H9 (cell line): ENCODE data around the gene HMX1. TPM values are rescaled to one million over a fixed set of nuclear protein-coding genes. Genes with fewer than 3 reads are reported as not detected.

Source experiments
- DNase-seq: peaks from one replicate; pipeline ENCODE4 v3.0.0-alpha.2; 2017
- H2AFZ ChIP-seq: one replicate; pipeline ENCODE4 v1.6.1; 2013; ENCODE audit warnings: mild to moderate bottlenecking, low read length, control low read depth, moderate library complexity
- H2AK5ac ChIP-seq: 2 replicates; pipeline ENCODE4 v1.6.1; 2013; ENCODE audit warnings: low read length, control low read depth, mixed read lengths; ENCODE audit not compliant: insufficient read length
- H2BK120ac ChIP-seq: one replicate; pipeline ENCODE4 v1.6.1; 2013; ENCODE audit warnings: low read depth, mild to moderate bottlenecking, low read length, control low read depth, inconsistent platforms; ENCODE audit not compliant: poor library complexity, severe bottlenecking
- H2BK12ac ChIP-seq: 2 replicates; pipeline ENCODE4 v1.6.1; 2013; ENCODE audit warnings: low read length, control low read depth, mixed read lengths, low read depth; ENCODE audit not compliant: insufficient read length
- H2BK15ac ChIP-seq: 2 replicates; pipeline ENCODE4 v1.6.1; 2013; ENCODE audit warnings: low read depth, low read length, control low read depth
- H2BK20ac ChIP-seq: one replicate; pipeline ENCODE4 v1.6.1; 2013; ENCODE audit warnings: low read depth, mild to moderate bottlenecking, low read length, control low read depth, inconsistent platforms; ENCODE audit not compliant: poor library complexity, severe bottlenecking
- H2BK5ac ChIP-seq: 2 replicates; pipeline ENCODE4 v1.6.1; 2013; ENCODE audit warnings: low read length, control low read depth, mixed read lengths; ENCODE audit not compliant: insufficient read length
- H3K14ac ChIP-seq: 2 replicates; pipeline ENCODE4 v1.6.1; 2013; ENCODE audit warnings: low read length, control low read depth; ENCODE audit not compliant: insufficient read depth
- H3K18ac ChIP-seq: 2 replicates; pipeline ENCODE4 v1.6.1; 2013; ENCODE audit warnings: low read depth, mild to moderate bottlenecking, mixed read lengths, low read length, control low read depth; ENCODE audit not compliant: insufficient read length
- H3K23ac ChIP-seq: 2 replicates; pipeline ENCODE4 v1.6.1; 2013; ENCODE audit warnings: low read length, control low read depth, mixed read lengths, low read depth; ENCODE audit not compliant: insufficient read length
- H3K23me2 ChIP-seq: 2 replicates; pipeline ENCODE4 v1.6.1; 2013; ENCODE audit warnings: low read depth, mild to moderate bottlenecking, mixed read lengths, low read length, control low read depth; ENCODE audit not compliant: insufficient read length, poor library complexity, severe bottlenecking
- H3K27ac ChIP-seq: 2 replicates; pipeline ENCODE4 v1.5.1; 2013; ENCODE audit warnings: low read length, control low read depth, mixed read lengths, low read depth; ENCODE audit not compliant: insufficient read length
- H3K27me3 ChIP-seq: 2 replicates; pipeline ENCODE4 v1.6.1; 2013; ENCODE audit warnings: low read length, control low read depth, inconsistent platforms; ENCODE audit not compliant: insufficient read depth
- H3K4ac ChIP-seq: 2 replicates; pipeline ENCODE4 v1.6.1; 2013; ENCODE audit warnings: low read depth, mild to moderate bottlenecking, control low read depth, inconsistent platforms, low read length, moderate library complexity
- H3K4me1 ChIP-seq: 2 replicates; pipeline ENCODE4 v1.6.1; 2013; ENCODE audit warnings: low read length, control low read depth, inconsistent platforms; ENCODE audit not compliant: insufficient read depth
- H3K4me2 ChIP-seq: 2 replicates; pipeline ENCODE4 v1.6.1; 2013; ENCODE audit warnings: low read length, control low read depth, mixed read lengths; ENCODE audit not compliant: insufficient read length, insufficient read depth
- H3K56ac ChIP-seq: 2 replicates; pipeline ENCODE4 v1.6.1; 2013; ENCODE audit warnings: low read depth, mild to moderate bottlenecking, mixed read lengths, low read length, control low read depth; ENCODE audit not compliant: insufficient read length
- H3K79me1 ChIP-seq: 2 replicates; pipeline ENCODE4 v1.6.1; 2013; ENCODE audit warnings: low read depth, mild to moderate bottlenecking, moderate library complexity, low read length, control low read depth, inconsistent platforms; ENCODE audit not compliant: insufficient read depth, poor library complexity, severe bottlenecking
- H3K79me2 ChIP-seq: 2 replicates; pipeline ENCODE4 v1.6.1; 2013; ENCODE audit warnings: low read length, control low read depth, inconsistent platforms; ENCODE audit not compliant: insufficient read depth
- H3K9ac ChIP-seq: 2 replicates; pipeline ENCODE4 v1.6.1; 2013; ENCODE audit warnings: low read length, control low read depth, mixed read lengths; ENCODE audit not compliant: insufficient read length; ENCODE audit errors: extremely low read depth
- H3K9me3 ChIP-seq: one replicate; pipeline ENCODE4 v1.6.1; 2013; ENCODE audit warnings: low read depth, low read length, inconsistent platforms; ENCODE audit not compliant: control insufficient read depth
- H3T11ph ChIP-seq: one replicate; pipeline ENCODE4 v1.6.1; 2013; ENCODE audit warnings: mild to moderate bottlenecking, low read length, control low read depth, inconsistent platforms
- H4K20me1 ChIP-seq: one replicate; pipeline ENCODE4 v1.6.1; 2013; ENCODE audit not compliant: control insufficient read depth, insufficient read length, insufficient read depth
- H4K5ac ChIP-seq: 2 replicates; pipeline ENCODE4 v1.6.1; 2013; ENCODE audit warnings: low read depth, mild to moderate bottlenecking, mixed read lengths, low read length, control low read depth; ENCODE audit not compliant: insufficient read length
- H4K8ac ChIP-seq: replicated peaks from 2 replicates; pipeline ENCODE4 v1.6.1; 2013; ENCODE audit warnings: low read length, control low read depth, mixed read lengths, low read depth; ENCODE audit not compliant: insufficient read length
- H4K91ac ChIP-seq: 2 replicates; pipeline ENCODE4 v1.6.1; 2013; ENCODE audit warnings: low read depth, mild to moderate bottlenecking, moderate library complexity, mixed read lengths, low read length, control low read depth; ENCODE audit not compliant: insufficient read length
- H3K27ac Mint-ChIP-seq, 3 experiments: 2 replicates in 2 of 3; 3 replicates in 1 of 3; pipeline ENCODE4 v1.8.0; 2020 to 2021; ENCODE audit warnings: mixed read lengths in 3 of 3, mild to moderate bottlenecking in 1 of 3, moderate library complexity in 1 of 3
- H3K27me3 Mint-ChIP-seq: 2 replicates; pipeline ENCODE4 v1.8.0; 2021; ENCODE audit warnings: low read depth, mild to moderate bottlenecking, moderate library complexity, mixed read lengths
- H3K36me3 Mint-ChIP-seq, 3 experiments: 2 replicates in 2 of 3; 3 replicates in 1 of 3; pipeline ENCODE4 v1.8.0; 2020 to 2021; ENCODE audit warnings: low read depth in 3 of 3, mixed read lengths in 3 of 3; ENCODE audit not compliant: insufficient read depth in 1 of 3
- H3K4me1 Mint-ChIP-seq, 2 experiments: 2 replicates each; pipeline ENCODE4 v1.8.0; 2020; ENCODE audit warnings: mixed read lengths in 2 of 2
- H3K4me3 Mint-ChIP-seq, 2 experiments: 2 replicates in 1 of 2; 3 replicates in 1 of 2; pipeline ENCODE4 v1.8.0; 2020 to 2021; ENCODE audit warnings: mild to moderate bottlenecking in 2 of 2, mixed read lengths in 2 of 2, moderate library complexity in 1 of 2
- H3K9me3 Mint-ChIP-seq, 2 experiments: 2 replicates in 1 of 2; 3 replicates in 1 of 2; pipeline ENCODE4 v1.8.0; 2020; ENCODE audit warnings: mild to moderate bottlenecking in 2 of 2, mixed read lengths in 2 of 2, moderate library complexity in 1 of 2
- WGBS: extraction: QIAGEN DNeasy Blood & Tissue Kit; methylation state at CpG from one replicate; pipeline ENCODE4 v1.1.7; 2013; ENCODE audit warnings: missing lambda C conversion rate, low lambda C conversion rate, mixed read lengths; ENCODE audit not compliant: insufficient read length; ENCODE audit errors: extremely low coverage; 5-methylcytosine and 5-hydroxymethylcytosine counted together
- total RNA-seq: library from RNA; stranded (reverse); gene quantifications from 2 replicates; pipeline ENCODE4 v1.2.1, GENCODE V29; 2021
- TF ChIP-seq, protein P1 (sequence below): fragments of 200-600 bp; sonication (generic); conservative IDR thresholded peaks from 3 replicates; pipeline ENCODE4 v1.8.0; 2021; ENCODE audit warnings: antibody characterized with exemption, mild to moderate bottlenecking

HMX1 gene
- total RNA-seq, 1 experiment from 2014 or later = 0.26 TPM

DNA sequence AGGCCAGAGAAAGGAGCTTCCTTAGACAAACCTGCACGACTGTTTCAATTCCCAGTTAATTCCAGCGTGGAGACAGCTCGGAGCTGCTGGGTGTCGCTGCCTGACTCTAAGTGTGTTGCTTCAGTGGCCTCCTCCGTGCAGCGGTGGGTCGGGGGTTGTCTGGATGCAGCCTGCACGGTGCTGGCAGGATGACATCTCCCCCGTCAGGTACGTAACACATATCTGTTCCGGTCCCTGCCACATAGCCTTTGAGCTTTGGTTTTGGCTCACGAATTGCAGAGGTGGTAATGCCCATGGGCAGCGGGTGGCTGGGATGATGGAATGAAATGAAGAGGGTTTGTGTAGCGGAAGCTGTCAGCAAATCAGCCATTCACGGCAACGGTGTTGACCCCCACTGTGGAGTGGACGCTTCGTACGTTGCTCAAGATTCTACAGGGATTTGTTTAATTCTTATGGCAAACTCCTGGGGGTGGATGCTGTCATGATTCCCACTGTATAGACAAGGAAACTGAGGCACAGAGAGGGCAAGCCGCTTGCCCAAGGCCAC lies 33.7 kb upstream of the HMX1 start:
- no peaks in the 10 kb centered on the region for H4K20me1 ChIP-seq
- no peaks in the 10 kb centered on the region for H3K79me1 ChIP-seq
- H3K18ac ChIP-seq = no peak overlapping the region
- Mint-ChIP-seq H3K4me1 (no peaks in the 10 kb centered on the region), H3K27ac (no peak overlapping the region), H3K36me3 (peaks cover 0 to 7% (median 3%) of the 10 kb centered on the region in 3 experiments; a peak in 3 of 7 replicates), H3K4me3 (no peak overlapping the region; a peak in 1 of 5 replicates), H3K27me3 (peaks cover 58% of the 10 kb centered on the region), H3K9me3 (peaks cover 25 to 27% of the 10 kb centered on the region in 2 experiments)
- no peak overlapping the region for H2BK20ac ChIP-seq
- no peaks in the 10 kb centered on the region for H3K79me2 ChIP-seq
- H2AFZ ChIP-seq = no peak overlapping the region
- no CpG with 5 or more reads among the region's 20 CpGs for WGBS
- no peak overlapping the region for H3K23ac ChIP-seq
- H4K5ac ChIP-seq = no peak overlapping the region
- DNase-seq = peak; percentile 18
- no peaks in the 10 kb centered on the region for H3K27me3 ChIP-seq
- no peak overlapping the region for H3K4ac ChIP-seq
- H2BK120ac ChIP-seq = no peak overlapping the region
- no peak overlapping the region for H2BK5ac ChIP-seq
- no peak overlapping the region for H3K56ac ChIP-seq
- no peaks in the 10 kb centered on the region for H3K23me2 ChIP-seq
- H4K8ac ChIP-seq = no peak overlapping the region
- H3K4me2 ChIP-seq = no peak overlapping the region
- H3K9ac ChIP-seq = no peak overlapping the region
- no peak overlapping the region for H4K91ac ChIP-seq
- no peak overlapping the region for H3K27ac ChIP-seq
- H3T11ph ChIP-seq = no peak overlapping the region
- no peak overlapping the region for H3K14ac ChIP-seq
- H3K9me3 ChIP-seq = peaks cover 13% of the 10 kb centered on the region
- H2BK12ac ChIP-seq = no peak overlapping the region
- H3K4me1 ChIP-seq = no peaks in the 10 kb centered on the region
- TF ChIP-seq, protein P1, sequence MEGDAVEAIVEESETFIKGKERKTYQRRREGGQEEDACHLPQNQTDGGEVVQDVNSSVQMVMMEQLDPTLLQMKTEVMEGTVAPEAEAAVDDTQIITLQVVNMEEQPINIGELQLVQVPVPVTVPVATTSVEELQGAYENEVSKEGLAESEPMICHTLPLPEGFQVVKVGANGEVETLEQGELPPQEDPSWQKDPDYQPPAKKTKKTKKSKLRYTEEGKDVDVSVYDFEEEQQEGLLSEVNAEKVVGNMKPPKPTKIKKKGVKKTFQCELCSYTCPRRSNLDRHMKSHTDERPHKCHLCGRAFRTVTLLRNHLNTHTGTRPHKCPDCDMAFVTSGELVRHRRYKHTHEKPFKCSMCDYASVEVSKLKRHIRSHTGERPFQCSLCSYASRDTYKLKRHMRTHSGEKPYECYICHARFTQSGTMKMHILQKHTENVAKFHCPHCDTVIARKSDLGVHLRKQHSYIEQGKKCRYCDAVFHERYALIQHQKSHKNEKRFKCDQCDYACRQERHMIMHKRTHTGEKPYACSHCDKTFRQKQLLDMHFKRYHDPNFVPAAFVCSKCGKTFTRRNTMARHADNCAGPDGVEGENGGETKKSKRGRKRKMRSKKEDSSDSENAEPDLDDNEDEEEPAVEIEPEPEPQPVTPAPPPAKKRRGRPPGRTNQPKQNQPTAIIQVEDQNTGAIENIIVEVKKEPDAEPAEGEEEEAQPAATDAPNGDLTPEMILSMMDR = no peak
- no peak overlapping the region for H2BK15ac ChIP-seq
- H2AK5ac ChIP-seq = no peak overlapping the region
